GM12878 (cell line): ENCODE data around the gene NKG7. TPM values are rescaled to one million over a fixed set of nuclear protein-coding genes. Genes with fewer than 3 reads are reported as not detected.
A peak's percentile ranks its signal among the peaks of the same experiment; 100 is the strongest.

ENCODE experiments used
- ATAC-seq: fragments of 200-7000 bp; cut with Tn5 transposase; 3 replicates; pipeline ENCODE4 v1.9.1; 2020; ENCODE audit warnings: mild to moderate bottlenecking, moderate library complexity
- BruUV-seq: library from RNA; stranded (reverse); fragments of 400-500 nt; replicated peaks from 2 replicates; lab custom pipeline; 2021; lab: Mats Ljungman, UMichigan
- CTCF ChIA-PET: fragments of 300-600 bp; sonication (Branson Sonifier 250); formaldehyde crosslinking; extraction: SDS; loops from one replicate; lab custom pipeline; 2021; ENCODE audit warnings: inconsistent platforms; lab: Yijun Ruan, JAX
- POLR2A ChIA-PET: fragments of 350-600 bp; formaldehyde crosslinking; extraction: SDS; loops from one replicate; lab custom pipeline; 2021; ENCODE audit warnings: inconsistent platforms; lab: Charles Lee
- RAD21 ChIA-PET: fragments of 300-600 bp; sonication (Branson Sonifier 250); formaldehyde crosslinking; loops from one replicate; lab custom pipeline; 2023; ENCODE audit warnings: antibody characterized with exemption; ENCODE audit not compliant: unreplicated experiment; lab: Charles Lee
- SMC1A ChIA-PET: fragments of 300-600 bp; sonication (Branson Sonifier 250); formaldehyde crosslinking; loops from one replicate; lab custom pipeline; 2023; ENCODE audit not compliant: unreplicated experiment, uncharacterized antibody; lab: Charles Lee
- DNase-seq: peaks from one replicate; pipeline ENCODE4 v3.0.0-alpha.2; 2011; ENCODE audit warnings: low read depth, low spot score
- FAIRE-seq: peaks from 3 replicates; lab custom pipeline; 2011; peaks lifted over from hg19 to GRCh38; lab: Jason Lieb, UNC
- H2AFZ ChIP-seq: 2 replicates; pipeline ENCODE4 v1.6.0; 2011; ENCODE audit warnings: low read depth, low read length, control low read depth; ENCODE audit not compliant: control insufficient read depth
- H3K27ac ChIP-seq: 2 replicates; pipeline ENCODE4 v1.5.1; 2011; ENCODE audit warnings: control low read depth; ENCODE audit not compliant: control insufficient read depth, insufficient read depth
- H3K27me3 ChIP-seq, 2 experiments: replicated peaks in 1 of 2; 2 replicates each; pipeline versions ENCODE4 v1.6.0 to v1.6.1; 2011; ENCODE audit warnings: low read length in 1 of 2; ENCODE audit not compliant: control insufficient read depth in 2 of 2, insufficient read depth in 2 of 2
- H3K36me3 ChIP-seq, 2 experiments: 2 replicates each; pipeline ENCODE4 v1.5.1; 2011; ENCODE audit warnings: low read length in 1 of 2; ENCODE audit not compliant: control insufficient read depth in 2 of 2, insufficient read depth in 2 of 2
- H3K4me1 ChIP-seq: 2 replicates; pipeline ENCODE4 v1.6.1; 2011; ENCODE audit warnings: mild to moderate bottlenecking, low read length, moderate library complexity, mixed read lengths; ENCODE audit not compliant: control insufficient read depth, insufficient read depth
- H3K4me2 ChIP-seq: 2 replicates; pipeline ENCODE4 v1.6.0; 2011; ENCODE audit warnings: control low read depth; ENCODE audit not compliant: control insufficient read depth, insufficient read depth
- H3K4me3 ChIP-seq: fragments of 200-600 bp; sonication (generic); 2 replicates; pipeline ENCODE4 v1.5.1; 2016
- H3K79me2 ChIP-seq: 2 replicates; pipeline ENCODE4 v1.6.0; 2011; ENCODE audit warnings: low read length; ENCODE audit not compliant: control insufficient read depth, insufficient read depth
- H3K9ac ChIP-seq: 2 replicates; pipeline ENCODE4 v1.8.0; 2011; ENCODE audit warnings: low read length, control low read depth, mixed read lengths; ENCODE audit not compliant: control insufficient read depth, insufficient read depth
- H3K9me3 ChIP-seq: replicated peaks from 3 replicates; pipeline ENCODE4 v1.5.1; 2011; ENCODE audit warnings: mild to moderate bottlenecking, low read length; ENCODE audit not compliant: control insufficient read depth, insufficient read depth
- H4K20me1 ChIP-seq: 2 replicates; pipeline ENCODE4 v1.6.0; 2011; ENCODE audit not compliant: control insufficient read depth, insufficient read depth
- BCL3 ChIP-seq: IDR thresholded peaks from 2 replicates; pipeline ENCODE4 v1.6.1; 2011; ENCODE audit warnings: borderline replicate concordance, low read depth, mild to moderate bottlenecking, moderate library complexity, low read length; ENCODE audit not compliant: insufficient read depth, poor library complexity, severe bottlenecking
- CBX5 ChIP-seq: sonication (generic); IDR thresholded peaks from 2 replicates; pipeline ENCODE4 v1.6.1; 2016; ENCODE audit warnings: low read depth, moderate library complexity, mild to moderate bottlenecking, inconsistent platforms
- CHD2 ChIP-seq: IDR thresholded peaks from 2 replicates; pipeline ENCODE4 v1.6.1; 2011; ENCODE audit warnings: low read depth, low read length, improper control_type of control experiment, borderline replicate concordance
- FOS ChIP-seq: IDR thresholded peaks from 3 replicates; pipeline ENCODE4 v1.6.1; 2011; ENCODE audit warnings: borderline replicate concordance; ENCODE audit not compliant: insufficient read length; ENCODE audit errors: extremely low read depth
- IRF3 ChIP-seq: fragments of 450-650 bp; IDR thresholded peaks from 2 replicates; pipeline ENCODE4 v1.6.1; 2014; ENCODE audit warnings: mild to moderate bottlenecking
- RUNX3 ChIP-seq: IDR thresholded peaks from 2 replicates; pipeline ENCODE4 v1.6.1; 2012; ENCODE audit warnings: low read length, inconsistent platforms
- SP1 ChIP-seq: IDR thresholded peaks from one replicate; pipeline ENCODE4 v1.6.1; 2011; ENCODE audit warnings: low read depth, low read length
- SPI1 ChIP-seq: IDR thresholded peaks from 2 replicates; pipeline ENCODE4 v1.6.1; 2011; ENCODE audit warnings: low read depth, mild to moderate bottlenecking, low read length, moderate library complexity, borderline replicate concordance; ENCODE audit not compliant: insufficient read depth
- SRF ChIP-seq, 2 experiments: IDR thresholded peaks; 2 replicates each; pipeline ENCODE4 v1.6.1; 2011; ENCODE audit warnings: low read depth in 2 of 2, low read length in 2 of 2, mild to moderate bottlenecking in 1 of 2, moderate library complexity in 1 of 2
- USF1 ChIP-seq: IDR thresholded peaks from 2 replicates; pipeline ENCODE4 v1.6.1; 2011; ENCODE audit warnings: borderline replicate concordance, low read depth, mild to moderate bottlenecking, moderate library complexity, mixed read lengths, low read length; ENCODE audit not compliant: insufficient read depth; ENCODE audit errors: extremely low read length
- WGBS: methylation state at CpG from one replicate; pipeline ENCODE4 v1.1.6; 2016; ENCODE audit warnings: low lambda C conversion rate; ENCODE audit not compliant: insufficient replicate concordance, insufficient coverage; ENCODE audit errors: missing lambda C conversion rate; 5-methylcytosine and 5-hydroxymethylcytosine counted together
- in situ Hi-C: fragments of 300-500 bp; cut with MboI; formaldehyde crosslinking; loops from 9 replicates; pipeline ENCODE4 v1.14.3; 2018; ENCODE audit warnings: mixed read lengths
- intact Hi-C: fragments of 100-400 bp; cut with micrococcal nuclease; formaldehyde crosslinking; loops from one replicate; pipeline ENCODE4 v1.14.2; 2022; ENCODE audit not compliant: unreplicated experiment
- polyA plus RNA-seq, 11 experiments: library from polyadenylated mRNA; depleted of rRNA in 4 of 11; unstranded in 6 of 11; stranded (reverse) in 5 of 11; fragments of >200 nt; fragmentation: Nextera tagmentation in 4 of 11; fragmentation: Illumina TruSeq in 1 of 11; extraction: Ambion mirVana in 4 of 11; extraction: Trizol in 1 of 11; gene quantifications; 1 replicate in 1 of 11; 2 replicates in 10 of 11; pipeline versions ENCODE4 v1.2.1 to v1.2.3, GENCODE V29; 2011 to 2016; ENCODE audit warnings: inconsistent platforms in 2 of 11, missing spikeins in 2 of 11, low read depth in 1 of 11
- total RNA-seq, 4 experiments: library from RNA; depleted of rRNA in 3 of 4; stranded (reverse); fragments of >200 nt in 3 of 4; fragmentation: Illumina TruSeq in 1 of 4; extraction: Trizol in 1 of 4; gene quantifications; 2 replicates each; pipeline versions ENCODE4 v1.2.1 to v1.2.3, GENCODE V29; 2013 to 2021

Gene NKG7
- total and polyA plus RNA-seq, 10 of the 15 experiments (the other 5 are each of a cell fraction or from before 2014, with no cell fraction given): 10.0 to 48.7 (median 22.3) TPM

GRCh38 chr19:51417810-51418157 is 45.3 kb upstream of the NKG7 start:
- ChIA-PET RAD21 (interaction anchor here (0.6 to 5.8 kb wide), 15 partner anchors 10 to 243 kb away, joined by 3 to 51 read pairs (median 6); partner anchors contain the start of gene NKG7), CTCF (interaction anchor here (0.6 to 9.7 kb wide), 18 partner anchors 9 to 360 kb away, joined by 3 to 142 read pairs (median 6); partner anchors contain the start of genes LIM2 and NKG7), POLR2A (interaction anchor here (0.8 to 2.9 kb wide), 7 partner anchors 10 to 79 kb away, joined by 3 to 37 read pairs (median 3); partner anchors contain the start of genes LIM2 and NKG7), SMC1A (interaction anchor here (0.7 to 2.9 kb wide), 18 partner anchors 10 to 360 kb away, joined by 3 to 43 read pairs (median 6); no protein-coding TSS in a partner anchor)
- in situ Hi-C loops (no loop called here), intact Hi-C loops (loop anchor here (2.0 kb wide), 2 partner anchors 23 kb away; no protein-coding TSS in a partner anchor)
- H3K79me2 ChIP-seq: no peaks in the 10 kb centered on the region
- H3K9ac ChIP-seq: peak overlapping the region; percentile 48; the same call in 1 of the 2 replicates
- BruUV-seq: no TSS peak
- no peaks in the 10 kb centered on the region for H3K36me3 ChIP-seq
- DNase-seq: no peak
- H3K4me1 ChIP-seq: peaks cover 16% of the 10 kb centered on the region
- peak overlapping the region; percentile 88 for H3K4me2 ChIP-seq
- no peaks in the 10 kb centered on the region for H3K9me3 ChIP-seq
- FAIRE-seq: no peak
- 0% methylated on average over 3 of the region's 3 CpGs for WGBS
- H3K4me3 ChIP-seq: peak overlapping the region; percentile 49; the same call in 1 of the 2 replicates
- H3K27me3 ChIP-seq: no peaks in the 10 kb centered on the region
- peak overlapping the region; percentile 78 for H2AFZ ChIP-seq
- TF ChIP-seq BCL3 (peak; percentile 40), CHD2 (0 out of 2 replicates have a peak, but pooled peaks have one; percentile 2), SPI1 (peak; percentile 85; the same call in 1 of the 2 replicates), CBX5 (no peak), SP1 (no peak), RUNX3 (0 out of 2 replicates have a peak, but pooled peaks have one; percentile 13), USF1 (no peak), IRF3 (no peak), FOS (no peak), SRF (IDR thresholded peaks at IDR 0.05; ENCODE audit: low read depth in 2 of 2, low read length in 2 of 2) (0 out of 4 replicates have a peak, but pooled peaks of 1 of the 2 experiments have one; percentile 26)
- H3K27ac ChIP-seq: peak overlapping the region; percentile 50
- no peaks in the 10 kb centered on the region for H4K20me1 ChIP-seq
- peak; percentile 73 for ATAC-seq
